ENCODE data around the gene PCYT2.

The PCYT2 gene

DNA sequence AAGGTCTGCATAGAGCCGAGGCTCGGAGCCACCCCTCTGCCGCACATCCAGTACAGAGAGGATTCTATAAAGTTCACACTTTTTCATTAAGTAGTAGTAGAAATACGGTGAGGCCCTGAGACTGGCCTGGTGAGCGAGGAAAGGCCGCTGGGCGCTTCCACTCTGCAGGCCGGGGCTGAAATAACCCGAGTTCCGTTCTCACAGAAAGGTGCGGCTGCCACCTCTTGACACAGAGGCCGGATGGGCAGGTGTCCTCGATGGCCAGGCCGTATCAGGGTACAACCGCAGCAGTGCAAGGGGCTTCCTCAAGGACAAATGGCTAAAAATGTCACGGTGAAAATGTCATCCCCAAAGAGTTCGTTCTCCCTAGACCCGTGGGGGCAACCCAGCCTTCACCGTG is 770 bp upstream of the PCYT2 start:
- no peak for DNase-seq

DNA sequence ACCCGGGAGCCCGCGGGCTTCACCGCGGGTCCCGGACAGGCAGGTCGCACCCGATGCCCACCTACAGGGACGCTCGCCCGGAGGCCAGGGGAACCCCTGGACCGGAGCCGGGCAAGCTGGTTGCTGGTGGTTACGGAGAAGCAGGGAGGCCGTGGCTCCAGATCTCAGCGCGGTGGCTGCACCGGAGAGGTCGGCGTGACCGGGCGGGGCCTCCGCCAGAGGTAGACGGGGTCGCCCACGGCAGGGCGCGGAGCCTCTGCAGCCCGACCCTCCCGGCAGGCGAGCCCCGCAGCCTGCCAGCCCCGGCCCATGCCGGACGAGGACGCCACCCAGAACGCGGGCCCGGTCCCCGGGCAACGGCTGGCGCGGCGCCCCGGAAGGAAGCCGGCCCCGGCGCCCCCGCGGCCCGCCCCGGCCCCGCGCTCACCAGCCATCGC is 341 bp downstream of the PCYT2 start:
- DNase-seq: no peak

DNA sequence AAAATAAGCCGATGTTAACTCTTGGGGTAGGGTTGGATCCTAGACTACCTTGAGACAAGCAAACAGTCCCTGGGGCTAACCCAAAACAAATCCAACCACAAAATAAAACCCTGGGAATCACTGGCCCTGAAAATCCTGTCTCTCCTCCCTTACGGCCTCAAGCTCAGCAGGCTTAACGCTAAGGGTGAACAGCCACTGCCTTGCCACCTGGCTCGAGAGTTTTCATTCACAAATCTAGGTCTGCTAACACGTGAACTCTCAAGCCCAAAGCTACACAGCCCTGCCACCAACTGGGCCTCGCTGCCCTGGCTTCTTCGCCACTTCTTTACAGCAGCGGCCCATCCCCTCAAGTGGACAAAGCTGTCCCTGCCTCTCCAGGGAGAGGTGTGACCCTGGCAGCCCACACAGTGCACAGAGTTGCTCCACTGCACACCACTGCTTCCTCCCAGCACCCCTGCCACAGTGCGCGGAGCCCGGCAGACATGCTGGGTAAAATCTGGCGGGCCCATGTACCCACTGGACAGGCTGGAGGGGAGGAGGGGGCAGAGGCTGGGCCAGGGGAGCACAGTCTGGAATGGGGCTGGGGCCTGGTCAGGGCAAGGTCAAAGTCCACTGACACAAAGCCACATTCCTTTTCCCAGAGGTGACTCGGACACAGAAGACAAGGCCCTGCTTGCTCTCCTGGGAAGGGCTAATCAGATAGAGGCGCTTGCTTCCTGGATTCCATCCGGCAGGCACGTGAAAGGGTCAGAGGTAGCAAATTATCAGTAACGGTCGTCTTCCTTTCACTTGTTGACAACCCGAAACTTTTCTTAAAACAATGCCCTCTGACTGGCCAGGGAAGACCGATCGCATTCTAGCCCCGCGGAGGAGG is 996 bp downstream of the PCYT2 start:
- no peak for DNase-seq

DNA sequence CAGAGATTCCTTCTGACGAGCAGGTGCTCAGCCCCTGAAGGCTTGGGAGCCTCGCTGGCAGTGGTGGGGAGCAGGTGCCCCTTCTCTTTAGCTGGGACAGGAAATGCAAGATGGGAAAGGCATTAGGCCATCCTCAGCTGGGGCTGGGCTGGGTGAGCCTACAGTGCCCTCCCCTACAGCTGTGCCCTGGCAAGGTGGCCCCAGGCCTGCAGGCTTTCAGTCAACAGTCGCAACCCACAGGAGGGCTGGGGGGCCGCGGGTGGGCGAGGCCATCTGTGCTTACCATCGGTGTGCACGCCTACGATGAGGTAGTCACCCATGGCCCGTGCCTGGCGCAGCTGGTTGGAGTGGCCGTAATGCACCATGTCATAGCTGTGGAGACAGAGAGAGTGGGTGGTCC is 2.0 kb downstream of the PCYT2 start:
- no peak for DNase-seq

DNA sequence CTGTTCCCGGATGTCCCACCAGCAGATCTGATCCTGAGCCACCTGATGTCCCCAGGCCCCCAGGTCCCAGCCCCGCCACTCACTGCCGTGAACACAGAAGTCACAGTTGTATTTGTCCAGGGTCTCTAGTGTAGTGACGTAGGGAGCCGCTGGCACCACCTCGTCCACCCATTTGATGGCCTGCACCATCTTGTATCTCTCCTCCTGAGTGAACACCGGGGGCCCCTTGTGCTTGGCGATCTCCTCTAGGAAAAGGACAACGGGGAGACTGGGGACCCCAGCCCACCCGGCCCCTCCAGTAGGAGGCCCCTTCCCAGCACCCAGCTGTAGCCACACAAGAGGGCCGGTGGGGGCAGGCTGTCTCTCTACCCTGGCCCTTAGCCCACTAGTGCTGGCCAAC is 2.4 kb downstream of the PCYT2 start:
- no peak for DNase-seq

DNA sequence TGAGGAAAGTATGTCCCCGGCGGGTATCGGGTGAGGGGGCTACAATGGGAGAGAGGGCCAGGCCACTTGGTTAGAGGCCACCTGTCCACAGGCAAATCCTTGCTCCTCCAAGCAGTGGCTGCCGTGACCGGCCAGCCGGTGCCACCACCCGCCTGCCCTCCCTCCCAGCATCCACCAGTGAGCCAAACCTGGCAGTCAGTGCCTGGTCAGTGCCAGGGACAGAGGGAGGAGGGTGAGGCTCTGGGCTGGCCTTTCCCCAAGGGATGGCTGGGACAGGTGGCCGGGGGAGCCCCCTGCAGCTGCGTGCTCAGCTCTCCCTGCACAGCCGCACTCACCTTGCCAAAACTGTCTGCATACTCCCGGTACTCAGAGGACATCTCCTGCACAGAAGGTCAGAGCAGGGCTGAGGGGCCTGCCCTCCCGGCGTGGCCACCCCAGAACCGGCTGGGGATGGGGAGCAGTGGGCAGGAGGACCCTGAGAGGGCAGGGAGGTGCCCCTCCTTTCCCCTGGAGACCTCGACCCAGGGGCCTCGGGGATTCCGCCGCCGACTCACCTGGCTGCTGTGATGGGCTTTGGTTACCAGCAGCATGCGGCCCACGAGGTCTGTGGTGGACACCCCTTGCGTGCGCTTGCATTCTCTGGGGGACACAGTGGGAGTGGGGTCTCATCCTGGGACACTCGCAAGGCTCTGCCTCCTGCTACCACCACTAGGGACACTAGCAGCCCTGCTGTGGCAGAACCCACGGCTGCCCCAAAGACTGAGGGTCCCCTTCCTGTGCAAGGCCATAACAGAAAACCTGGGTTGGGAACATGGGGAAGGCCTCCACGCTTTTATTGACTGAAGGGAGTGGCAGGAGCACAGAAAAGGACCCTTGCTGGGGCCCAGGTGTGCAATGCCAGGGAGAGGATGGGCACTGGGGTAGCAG is 3.7 kb downstream of the PCYT2 start:
- no peak for DNase-seq

DNA sequence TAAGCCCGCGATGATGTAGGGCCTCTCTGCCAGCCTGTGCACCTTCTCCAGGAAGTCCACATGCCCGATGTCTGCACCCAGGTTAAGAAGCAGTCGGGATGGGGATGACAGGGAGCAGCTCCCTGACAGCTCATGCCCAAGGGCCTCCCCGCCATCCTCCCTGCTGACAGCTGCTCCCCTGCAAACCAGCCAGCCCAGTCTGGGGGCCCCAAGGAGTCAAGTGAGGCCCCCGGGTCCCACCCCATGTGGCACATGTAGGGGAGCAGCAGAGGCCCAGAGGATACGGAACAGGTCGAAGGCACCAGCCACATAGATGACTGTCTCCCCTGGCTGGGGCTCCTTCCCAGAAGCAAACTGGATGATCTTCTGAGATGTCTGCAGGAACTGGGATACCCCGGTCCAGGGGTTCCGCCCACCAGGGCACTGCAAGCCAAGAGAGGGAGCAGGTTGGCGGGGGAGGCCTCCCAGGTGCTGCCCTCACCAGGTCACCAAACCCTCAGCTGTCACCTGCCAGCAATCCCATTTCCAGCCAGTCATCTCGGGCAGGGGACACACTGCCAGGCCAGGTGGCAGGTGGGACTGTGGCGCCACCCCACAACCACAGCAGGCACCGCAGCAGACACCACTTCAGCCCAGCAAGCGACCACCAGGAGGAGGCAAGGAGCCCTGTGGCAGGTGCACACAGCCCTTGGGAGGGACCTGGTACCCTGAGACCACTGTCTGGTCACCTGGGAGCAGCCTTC is 4.6 kb downstream of the PCYT2 start:
- no peak for DNase-seq

DNA sequence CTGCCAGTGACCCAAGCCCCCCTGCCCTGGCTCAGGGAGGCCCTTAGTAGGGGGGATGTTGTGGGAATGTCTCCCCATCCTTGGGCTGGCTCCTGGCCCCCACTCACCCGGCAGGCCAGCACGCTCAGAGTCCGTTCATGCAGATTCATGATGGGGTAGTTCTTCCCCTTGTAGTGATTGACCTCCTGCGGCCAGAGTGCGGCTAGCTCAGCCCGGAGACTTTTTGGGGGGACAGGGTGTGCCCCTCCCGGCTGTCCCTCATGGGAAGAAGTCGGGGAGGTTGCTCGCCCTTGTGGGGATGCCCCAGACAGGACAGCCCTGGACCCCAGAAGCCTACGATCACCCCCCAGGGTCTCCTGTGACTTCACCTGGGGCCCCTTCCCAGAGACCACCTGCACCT is 5.2 kb downstream of the PCYT2 start:
- no peak for DNase-seq

DNA sequence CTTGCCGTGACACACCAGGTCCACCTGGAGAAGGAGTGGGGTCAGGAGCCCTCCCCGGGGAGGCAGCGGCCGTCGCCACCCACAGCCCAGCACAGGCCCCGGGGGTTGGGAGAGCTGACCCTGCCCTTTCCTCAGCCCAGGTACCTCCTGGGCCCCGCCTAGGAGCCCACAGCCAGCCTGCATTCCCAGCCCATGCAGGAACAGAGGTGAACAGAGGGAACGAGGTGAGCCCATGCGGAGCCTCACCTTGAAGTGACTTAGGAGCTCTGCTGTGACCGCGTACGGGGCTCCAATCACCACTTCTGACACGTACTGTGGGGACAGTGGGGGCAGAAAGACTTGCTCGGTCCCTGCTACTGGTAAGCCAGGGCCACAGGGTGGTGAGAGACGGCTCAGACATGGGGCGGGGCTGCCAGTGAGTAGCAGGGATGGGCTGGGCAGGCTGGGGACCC is 5.7 kb downstream of the PCYT2 start:
- no peak for DNase-seq

DNA sequence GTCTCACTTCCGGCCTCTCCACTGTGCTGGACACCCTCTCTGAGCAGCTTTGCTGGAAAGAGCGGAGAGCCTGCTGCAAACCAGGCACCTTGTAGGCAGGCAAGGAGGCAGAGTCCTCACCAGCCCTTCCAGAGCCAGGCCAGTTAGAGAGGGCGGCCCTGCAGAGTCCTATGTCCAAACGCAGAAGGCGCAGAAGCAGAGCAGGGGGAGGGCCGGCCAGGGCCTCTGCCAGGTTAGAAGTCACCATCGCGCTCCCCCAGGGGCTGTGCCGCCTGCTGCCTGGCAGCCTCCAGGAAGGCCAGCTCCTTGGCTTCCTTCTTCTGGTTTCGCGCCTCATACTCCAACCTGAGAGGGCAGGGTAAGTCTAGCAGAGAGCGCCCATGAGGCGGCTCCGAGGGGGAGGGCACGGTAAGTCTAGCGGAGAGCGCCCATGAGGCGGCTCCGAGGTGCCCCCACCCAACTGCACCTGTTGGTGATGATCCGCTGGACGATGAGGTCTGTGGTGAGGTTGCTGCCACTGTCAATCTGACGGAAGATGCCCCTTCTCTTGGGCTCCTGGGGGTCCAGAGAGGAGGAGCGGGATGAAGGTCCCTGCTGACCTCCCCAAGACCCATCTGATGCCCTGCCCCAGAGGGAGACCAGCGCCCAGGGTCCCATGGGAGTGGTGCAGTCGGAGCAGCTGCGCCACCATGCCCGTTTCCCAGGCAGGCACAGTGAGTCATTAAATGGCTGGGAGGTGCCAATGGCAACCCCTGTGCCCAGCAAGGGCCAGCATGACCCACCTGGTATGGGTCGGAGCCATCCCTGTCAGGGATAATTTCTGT is 6.4 kb downstream of the PCYT2 start:
- no peak for DNase-seq

DNA sequence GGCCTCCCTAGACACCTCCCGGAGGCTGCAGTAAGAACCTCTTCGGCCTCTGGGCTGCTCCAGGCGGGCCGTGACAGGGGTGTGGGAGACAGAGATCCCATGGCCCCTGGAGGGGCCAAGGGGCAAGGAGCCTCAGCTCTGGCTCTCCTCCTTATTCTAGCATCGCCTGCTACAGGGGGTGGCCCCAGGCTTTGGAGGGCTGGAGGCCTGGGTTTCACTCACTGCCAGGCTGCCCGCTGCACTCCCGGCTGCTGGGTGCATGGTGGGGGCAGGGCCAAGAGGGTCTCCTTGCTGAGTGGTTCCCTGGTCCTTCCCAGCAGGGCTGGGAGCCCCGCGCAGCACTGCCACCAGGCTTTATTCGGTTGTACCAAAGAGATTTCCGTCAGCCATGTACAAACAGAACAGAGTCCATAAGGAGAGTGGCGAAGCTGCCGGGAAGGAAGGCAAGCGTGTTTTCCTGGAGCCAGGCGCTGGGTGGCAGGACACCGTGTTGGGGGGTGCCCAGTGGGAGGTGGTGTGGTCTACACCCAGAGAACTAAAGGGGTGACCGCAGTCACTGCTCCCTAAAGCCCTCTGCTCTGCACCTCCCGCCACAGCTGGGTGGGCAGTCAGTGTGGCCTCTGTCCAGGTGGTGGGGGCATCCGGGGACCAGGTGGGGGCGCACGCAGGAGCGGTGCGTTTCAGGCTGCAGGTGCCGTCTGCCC is 7.2 kb downstream of the PCYT2 start:
- DNase-seq: no peak

DNA sequence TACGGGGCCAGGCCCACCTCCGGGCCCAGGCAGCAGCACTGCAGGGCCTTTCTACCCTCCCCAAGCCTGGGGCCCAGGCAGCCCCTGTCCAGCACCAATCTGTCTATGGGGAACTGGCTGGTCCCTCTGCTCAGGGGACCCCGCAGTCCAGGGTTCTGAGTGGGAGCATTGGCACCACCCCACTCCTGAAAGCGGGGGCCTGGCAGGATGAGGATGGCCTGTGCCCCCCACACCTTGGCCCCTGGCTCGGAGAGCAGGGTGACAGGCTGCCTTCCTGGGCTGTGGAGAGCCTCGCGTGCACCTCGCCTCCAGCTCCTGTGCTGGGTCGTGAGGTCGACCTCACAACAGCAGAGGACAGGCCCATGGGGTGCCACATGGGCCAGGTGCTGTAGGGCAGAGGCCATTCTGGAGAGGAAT is 7.8 kb downstream of the PCYT2 start:
- no peak for DNase-seq

DNA sequence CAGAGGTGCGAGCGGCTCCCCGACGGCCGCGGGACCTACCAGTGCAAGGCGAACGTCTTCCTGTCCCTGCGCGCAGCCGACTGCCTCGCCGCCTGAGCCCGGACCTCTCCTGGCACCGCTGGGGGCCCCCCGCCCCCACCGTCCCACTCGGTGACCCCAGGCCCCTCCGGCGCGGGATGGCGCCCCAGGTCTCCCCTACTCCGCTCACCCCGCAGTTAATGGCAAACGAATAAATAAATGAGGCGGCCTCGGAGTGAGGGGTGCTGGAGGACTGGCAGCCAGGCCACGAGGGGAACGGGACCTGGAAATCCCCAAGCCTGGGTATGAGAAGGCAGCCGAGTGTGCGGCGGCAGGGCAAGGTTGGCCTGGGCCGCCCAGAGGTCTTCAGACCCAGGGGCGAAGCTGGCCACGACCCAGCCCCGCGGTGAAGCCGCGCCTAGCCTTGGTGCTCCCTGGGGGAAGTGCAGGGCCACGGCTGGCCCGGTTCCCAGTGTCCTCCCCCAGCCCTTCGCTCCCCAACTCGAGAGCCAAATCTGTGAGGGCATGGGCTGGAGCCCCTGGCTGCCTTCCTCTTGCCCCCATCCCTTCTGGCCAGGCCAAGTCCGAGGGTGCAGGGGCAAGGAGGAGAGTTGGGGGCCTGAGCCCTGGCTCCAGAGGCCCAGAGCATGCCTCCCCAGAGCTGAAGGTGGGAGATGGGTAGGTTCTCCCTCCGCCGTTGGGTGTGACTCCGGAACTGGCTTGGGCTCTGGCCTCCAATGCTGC is 8.4 kb downstream of the PCYT2 start:
- no peak for DNase-seq

DNA sequence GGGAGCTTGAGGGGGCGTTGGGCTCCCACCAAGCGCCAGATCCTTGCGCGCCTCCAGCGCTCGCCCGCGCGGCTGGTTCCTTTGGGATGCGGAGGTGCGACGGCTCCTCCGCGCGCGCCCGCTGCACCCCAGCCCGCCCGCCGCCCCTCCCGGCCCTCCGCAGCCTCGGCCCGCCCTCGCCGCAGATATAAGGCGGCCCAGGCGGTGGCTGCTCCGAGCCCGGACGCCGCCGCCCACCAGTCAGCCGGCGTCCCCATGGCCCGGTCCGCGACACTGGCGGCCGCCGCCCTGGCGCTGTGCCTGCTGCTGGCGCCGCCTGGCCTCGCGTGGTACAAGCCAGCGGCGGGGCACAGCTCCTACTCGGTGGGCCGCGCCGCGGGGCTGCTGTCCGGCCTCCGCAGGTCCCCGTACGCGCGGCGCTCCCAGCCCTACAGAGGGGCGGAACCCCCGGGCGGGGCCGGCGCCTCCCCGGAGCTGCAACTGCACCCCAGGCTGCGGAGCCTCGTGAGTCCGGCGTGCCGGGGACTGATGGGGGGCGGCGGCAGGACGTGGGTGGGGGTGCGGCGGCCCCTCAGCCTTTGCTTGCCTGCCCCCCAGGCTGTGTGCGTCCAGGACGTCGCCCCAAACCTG is 9.1 kb downstream of the PCYT2 start, which contains the start of gene NPB:
NPB (plus strand) TSS at position 216 of the 630 bp plus-strand sequence; CDS start at position 256, 40 bp downstream.
- no peak for DNase-seq

DNA sequence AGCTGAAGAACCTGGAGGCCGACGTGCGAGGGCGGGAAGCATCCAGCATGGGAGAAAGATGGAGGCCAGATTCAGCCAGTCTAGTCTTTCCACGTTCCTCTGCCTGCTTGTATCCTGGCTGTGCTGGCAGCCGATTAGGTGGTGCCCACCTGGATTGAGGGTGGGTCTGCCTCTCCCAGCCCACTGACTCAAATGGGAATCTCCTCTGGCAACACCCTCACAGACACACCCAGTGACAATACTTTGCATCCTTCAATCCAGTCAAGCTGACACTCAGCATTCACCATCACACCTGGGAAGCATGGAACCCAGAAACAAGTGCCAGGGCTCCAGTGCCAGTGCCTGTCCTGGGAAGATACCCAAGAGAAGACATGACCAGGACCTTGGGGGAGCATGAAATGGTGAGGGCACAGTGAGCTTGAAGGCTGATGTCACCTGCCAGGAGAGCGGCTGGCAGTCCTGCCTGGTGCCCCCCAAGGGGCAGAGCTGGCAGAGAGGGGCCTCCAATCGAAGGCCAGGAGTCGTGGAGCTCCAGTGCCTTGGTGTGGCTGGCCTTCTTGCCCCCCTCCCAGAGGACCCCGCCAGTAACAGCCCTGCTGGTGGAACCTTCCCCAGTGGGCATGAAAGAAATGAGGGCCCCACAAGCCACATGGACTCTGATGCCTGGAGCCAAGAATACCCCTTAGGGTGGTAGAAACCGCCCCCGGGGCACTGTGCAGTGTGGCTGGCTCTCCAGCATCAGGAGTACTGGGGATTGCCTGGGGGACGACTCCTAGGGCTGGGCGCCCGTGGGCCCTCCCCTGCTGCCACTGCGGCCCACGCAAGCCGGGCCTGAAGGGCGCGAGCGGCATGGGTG is 9.8 kb downstream of the PCYT2 start:
- DNase-seq: no peak

DNA sequence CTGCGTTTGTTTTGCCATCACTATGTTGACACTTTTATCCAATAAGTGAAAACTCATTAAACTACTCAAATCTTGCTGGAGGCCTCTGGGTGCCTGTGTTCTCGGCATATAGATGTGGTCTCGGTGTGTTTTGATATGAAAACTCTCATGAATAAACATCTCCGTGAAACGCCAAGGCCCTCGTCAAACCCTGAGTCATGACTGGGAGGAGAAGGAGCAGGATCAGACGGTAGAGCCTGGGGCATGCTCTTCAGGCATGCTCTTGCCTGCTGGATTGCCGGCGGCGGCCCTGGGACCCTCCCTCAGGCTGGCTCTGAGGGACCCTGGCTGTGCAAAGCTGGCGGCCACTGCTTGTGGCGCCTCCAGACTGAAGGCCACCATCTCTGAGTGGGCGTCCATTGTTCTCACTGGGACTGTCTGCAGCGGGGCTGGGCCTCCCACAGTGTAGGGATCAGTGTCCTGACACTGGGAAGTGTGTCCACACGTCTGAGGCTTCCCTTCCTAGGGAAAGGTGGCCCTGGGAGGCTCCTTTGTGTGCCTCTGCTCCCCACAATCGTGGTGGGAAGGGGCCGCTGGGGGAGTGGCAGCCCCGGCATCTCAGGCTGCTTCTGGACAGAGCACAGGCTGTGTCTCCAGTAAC is 10.9 kb downstream of the PCYT2 start:
- no peak for DNase-seq

DNA sequence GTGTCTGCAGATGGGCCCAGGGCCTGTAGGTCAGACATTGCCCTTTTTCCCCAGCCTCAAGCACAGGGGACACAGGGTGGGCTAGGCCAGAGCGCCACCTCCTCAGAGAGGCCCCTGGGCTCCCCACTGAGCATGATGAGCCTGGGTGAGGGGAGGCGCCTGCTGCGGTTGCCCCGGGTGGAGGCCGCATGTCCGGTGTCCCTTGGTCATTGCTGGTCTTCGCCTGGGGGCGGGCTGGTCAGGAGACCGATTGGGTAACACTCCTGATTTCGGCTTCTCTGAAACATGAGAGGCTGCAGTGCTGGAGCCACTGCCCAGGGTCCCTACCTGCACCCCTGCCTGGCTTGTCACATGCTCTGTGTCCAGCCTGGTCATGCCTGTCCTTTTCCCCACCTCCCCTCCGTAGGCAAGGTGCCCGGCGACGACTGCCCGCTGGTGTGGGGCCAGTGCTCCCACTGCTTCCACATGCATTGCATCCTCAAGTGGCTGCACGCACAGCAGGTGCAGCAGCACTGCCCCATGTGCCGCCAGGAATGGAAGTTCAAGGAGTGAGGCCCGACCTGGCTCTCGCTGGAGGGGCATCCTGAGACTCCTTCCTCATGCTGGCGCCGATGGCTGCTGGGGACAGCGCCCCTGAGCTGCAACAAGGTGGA is 11.6 kb downstream of the PCYT2 start:
- DNase-seq: no peak

DNA sequence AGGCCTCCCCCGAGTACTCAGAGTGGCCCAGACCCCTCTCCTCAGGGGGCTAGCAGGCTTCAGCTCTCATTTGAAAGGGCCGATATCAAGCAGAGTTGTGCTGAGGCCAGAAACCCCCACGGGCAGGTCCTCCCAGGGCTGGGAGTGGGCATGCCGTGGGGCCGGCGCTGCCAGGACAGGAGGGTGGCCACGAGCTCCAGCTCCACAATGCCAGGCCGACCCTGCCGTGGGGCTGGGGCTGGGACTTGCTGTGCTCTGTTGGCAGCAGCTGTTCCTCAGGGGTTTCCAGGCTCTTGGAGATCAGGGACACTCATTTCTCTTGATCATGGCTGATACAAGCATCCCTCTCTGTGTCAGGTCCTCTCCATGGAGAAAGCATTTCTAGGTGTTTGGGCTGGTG is 12.3 kb downstream of the PCYT2 start:
- DNase-seq: no peak
